ENCODE results near the gene SVBP. TPM values are rescaled to one million over a fixed set of nuclear protein-coding genes. Genes with fewer than 3 reads are reported as not detected.

Gene SVBP
- total and polyA plus RNA-seq, 4 donors: 3.4 to 21.8 (median 15.0) TPM

DNA sequence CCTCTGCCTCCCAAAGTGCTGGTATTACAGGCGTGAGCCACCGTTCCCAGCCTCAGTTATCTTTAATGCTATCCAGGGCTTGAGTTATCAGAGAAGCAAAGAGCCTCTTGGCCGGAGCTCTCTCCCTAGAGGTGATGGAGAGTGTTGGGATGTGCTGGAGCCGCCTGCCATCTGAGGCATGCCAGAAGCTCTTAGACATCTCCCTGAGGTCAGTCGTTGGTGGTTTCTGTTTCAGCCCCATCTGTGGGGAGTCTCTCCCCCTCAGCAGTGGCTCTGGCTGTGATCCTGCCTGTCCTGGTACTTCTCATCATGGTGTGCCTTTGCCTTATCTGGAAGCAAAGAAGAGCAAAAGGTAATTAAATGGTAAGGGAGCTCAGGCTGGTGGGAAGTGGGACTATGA, 17.6 kb upstream of the SVBP start:
- DNase-seq (ENCODE audit: low spot score): no peak
- Histone ChIP-seq H3K9me3 (ENCODE audit: control insufficient read depth in 4 of 4, low read length in 3 of 4) (no peaks in the 10 kb centered on the region), H3K4me1 (ENCODE audit: control insufficient read depth in 4 of 4, insufficient read depth in 4 of 4, low read length in 3 of 4) (no peaks in the 10 kb centered on the region), H3K9ac (ENCODE audit: low read depth in 1 of 2, low read length in 2 of 2) (no peak overlapping the region), H3K27me3 (ENCODE audit: control insufficient read depth in 4 of 4, insufficient read depth in 4 of 4, low read length in 3 of 4) (no peaks in the 10 kb centered on the region), H3K4me3 (ENCODE audit: low read depth in 1 of 3, low read length in 3 of 3) (no peak overlapping the region), H3K36me3 (ENCODE audit: control insufficient read depth in 4 of 4, insufficient read depth in 3 of 4, low read depth in 1 of 4, low read length in 3 of 4) (peaks cover 0 to 17% (median 5%) of the 10 kb centered on the region in 4 donors), H3K27ac (ENCODE audit: low read depth in 1 of 2, low read length in 2 of 2) (no peak overlapping the region)
- no peak for TF ChIP-seq HNF4G (IDR thresholded peaks at IDR 0.05)
- 93% methylated on average over 5 of the region's 5 CpGs for WGBS

DNA sequence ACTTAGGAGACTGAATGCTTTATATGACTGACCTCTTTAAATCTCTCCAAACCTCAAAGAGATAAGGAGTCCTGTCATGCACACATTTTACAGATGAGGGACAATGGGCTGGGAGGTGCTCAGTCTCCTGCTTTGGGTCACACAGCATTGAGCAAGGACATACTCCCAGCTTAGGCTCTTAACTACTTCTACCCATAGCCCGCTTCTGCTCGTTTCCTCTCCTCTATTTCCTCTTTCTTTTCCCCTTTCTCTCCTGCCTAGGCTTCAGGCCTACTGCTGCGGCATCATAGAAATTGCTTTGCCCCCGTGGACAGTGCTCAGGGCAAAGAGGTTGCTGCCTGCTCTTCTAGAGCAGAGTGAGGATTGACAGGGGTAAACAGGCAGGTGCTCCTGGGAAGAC, 16.8 kb upstream of the SVBP start:
- WGBS: 85% methylated on average over 4 of the region's 4 CpGs
- Histone ChIP-seq H3K36me3 (ENCODE audit: control insufficient read depth in 4 of 4, insufficient read depth in 3 of 4, low read depth in 1 of 4, low read length in 3 of 4) (peaks cover 2 to 18% (median 7%) of the 10 kb centered on the region in 4 donors), H3K9ac (ENCODE audit: low read depth in 1 of 2, low read length in 2 of 2) (no peak overlapping the region), H3K27ac (ENCODE audit: low read depth in 1 of 2, low read length in 2 of 2) (no peak overlapping the region), H3K4me3 (ENCODE audit: low read depth in 1 of 3, low read length in 3 of 3) (no peak overlapping the region), H3K27me3 (ENCODE audit: control insufficient read depth in 4 of 4, insufficient read depth in 4 of 4, low read length in 3 of 4) (no peaks in the 10 kb centered on the region), H3K4me1 (ENCODE audit: control insufficient read depth in 4 of 4, insufficient read depth in 4 of 4, low read length in 3 of 4) (no peaks in the 10 kb centered on the region), H3K9me3 (ENCODE audit: control insufficient read depth in 4 of 4, low read length in 3 of 4) (no peaks in the 10 kb centered on the region)
- TF ChIP-seq, protein P1, sequence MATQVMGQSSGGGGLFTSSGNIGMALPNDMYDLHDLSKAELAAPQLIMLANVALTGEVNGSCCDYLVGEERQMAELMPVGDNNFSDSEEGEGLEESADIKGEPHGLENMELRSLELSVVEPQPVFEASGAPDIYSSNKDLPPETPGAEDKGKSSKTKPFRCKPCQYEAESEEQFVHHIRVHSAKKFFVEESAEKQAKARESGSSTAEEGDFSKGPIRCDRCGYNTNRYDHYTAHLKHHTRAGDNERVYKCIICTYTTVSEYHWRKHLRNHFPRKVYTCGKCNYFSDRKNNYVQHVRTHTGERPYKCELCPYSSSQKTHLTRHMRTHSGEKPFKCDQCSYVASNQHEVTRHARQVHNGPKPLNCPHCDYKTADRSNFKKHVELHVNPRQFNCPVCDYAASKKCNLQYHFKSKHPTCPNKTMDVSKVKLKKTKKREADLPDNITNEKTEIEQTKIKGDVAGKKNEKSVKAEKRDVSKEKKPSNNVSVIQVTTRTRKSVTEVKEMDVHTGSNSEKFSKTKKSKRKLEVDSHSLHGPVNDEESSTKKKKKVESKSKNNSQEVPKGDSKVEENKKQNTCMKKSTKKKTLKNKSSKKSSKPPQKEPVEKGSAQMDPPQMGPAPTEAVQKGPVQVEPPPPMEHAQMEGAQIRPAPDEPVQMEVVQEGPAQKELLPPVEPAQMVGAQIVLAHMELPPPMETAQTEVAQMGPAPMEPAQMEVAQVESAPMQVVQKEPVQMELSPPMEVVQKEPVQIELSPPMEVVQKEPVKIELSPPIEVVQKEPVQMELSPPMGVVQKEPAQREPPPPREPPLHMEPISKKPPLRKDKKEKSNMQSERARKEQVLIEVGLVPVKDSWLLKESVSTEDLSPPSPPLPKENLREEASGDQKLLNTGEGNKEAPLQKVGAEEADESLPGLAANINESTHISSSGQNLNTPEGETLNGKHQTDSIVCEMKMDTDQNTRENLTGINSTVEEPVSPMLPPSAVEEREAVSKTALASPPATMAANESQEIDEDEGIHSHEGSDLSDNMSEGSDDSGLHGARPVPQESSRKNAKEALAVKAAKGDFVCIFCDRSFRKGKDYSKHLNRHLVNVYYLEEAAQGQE (IDR thresholded peaks at IDR 0.05): no peak
- TF ChIP-seq FOXA2 (IDR thresholded peaks at IDR 0.05) (no peak), RAD21 (IDR thresholded peaks at IDR 0.05) (no peak), FOXA1 (IDR thresholded peaks at IDR 0.05) (no peak), RXRA (IDR thresholded peaks at IDR 0.05) (no peak), NR2F2 (IDR thresholded peaks at IDR 0.05) (no peak), GABPA (IDR thresholded peaks at IDR 0.05 in 1 of 2, conservative IDR thresholded peaks at IDR 0.05 in 1 of 2) (no peak), JUND (IDR thresholded peaks at IDR 0.05) (no peak), HNF4G (IDR thresholded peaks at IDR 0.05) (no peak), YY1 (IDR thresholded peaks at IDR 0.05) (no peak), HNF4A (conservative IDR thresholded peaks at IDR 0.05) (no peak), TAF1 (conservative IDR thresholded peaks at IDR 0.05) (no peak), SP1 (IDR thresholded peaks at IDR 0.05) (no peak)
- TF ChIP-seq, protein P2, sequence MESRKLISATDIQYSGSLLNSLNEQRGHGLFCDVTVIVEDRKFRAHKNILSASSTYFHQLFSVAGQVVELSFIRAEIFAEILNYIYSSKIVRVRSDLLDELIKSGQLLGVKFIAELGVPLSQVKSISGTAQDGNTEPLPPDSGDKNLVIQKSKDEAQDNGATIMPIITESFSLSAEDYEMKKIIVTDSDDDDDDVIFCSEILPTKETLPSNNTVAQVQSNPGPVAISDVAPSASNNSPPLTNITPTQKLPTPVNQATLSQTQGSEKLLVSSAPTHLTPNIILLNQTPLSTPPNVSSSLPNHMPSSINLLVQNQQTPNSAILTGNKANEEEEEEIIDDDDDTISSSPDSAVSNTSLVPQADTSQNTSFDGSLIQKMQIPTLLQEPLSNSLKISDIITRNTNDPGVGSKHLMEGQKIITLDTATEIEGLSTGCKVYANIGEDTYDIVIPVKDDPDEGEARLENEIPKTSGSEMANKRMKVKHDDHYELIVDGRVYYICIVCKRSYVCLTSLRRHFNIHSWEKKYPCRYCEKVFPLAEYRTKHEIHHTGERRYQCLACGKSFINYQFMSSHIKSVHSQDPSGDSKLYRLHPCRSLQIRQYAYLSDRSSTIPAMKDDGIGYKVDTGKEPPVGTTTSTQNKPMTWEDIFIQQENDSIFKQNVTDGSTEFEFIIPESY (IDR thresholded peaks at IDR 0.05): no peak
- TF ChIP-seq, protein P3, sequence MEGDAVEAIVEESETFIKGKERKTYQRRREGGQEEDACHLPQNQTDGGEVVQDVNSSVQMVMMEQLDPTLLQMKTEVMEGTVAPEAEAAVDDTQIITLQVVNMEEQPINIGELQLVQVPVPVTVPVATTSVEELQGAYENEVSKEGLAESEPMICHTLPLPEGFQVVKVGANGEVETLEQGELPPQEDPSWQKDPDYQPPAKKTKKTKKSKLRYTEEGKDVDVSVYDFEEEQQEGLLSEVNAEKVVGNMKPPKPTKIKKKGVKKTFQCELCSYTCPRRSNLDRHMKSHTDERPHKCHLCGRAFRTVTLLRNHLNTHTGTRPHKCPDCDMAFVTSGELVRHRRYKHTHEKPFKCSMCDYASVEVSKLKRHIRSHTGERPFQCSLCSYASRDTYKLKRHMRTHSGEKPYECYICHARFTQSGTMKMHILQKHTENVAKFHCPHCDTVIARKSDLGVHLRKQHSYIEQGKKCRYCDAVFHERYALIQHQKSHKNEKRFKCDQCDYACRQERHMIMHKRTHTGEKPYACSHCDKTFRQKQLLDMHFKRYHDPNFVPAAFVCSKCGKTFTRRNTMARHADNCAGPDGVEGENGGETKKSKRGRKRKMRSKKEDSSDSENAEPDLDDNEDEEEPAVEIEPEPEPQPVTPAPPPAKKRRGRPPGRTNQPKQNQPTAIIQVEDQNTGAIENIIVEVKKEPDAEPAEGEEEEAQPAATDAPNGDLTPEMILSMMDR (IDR thresholded peaks at IDR 0.05; ENCODE audit: low read depth, low read length, missing input control): no peak
- TF ChIP-seq, protein P4, sequence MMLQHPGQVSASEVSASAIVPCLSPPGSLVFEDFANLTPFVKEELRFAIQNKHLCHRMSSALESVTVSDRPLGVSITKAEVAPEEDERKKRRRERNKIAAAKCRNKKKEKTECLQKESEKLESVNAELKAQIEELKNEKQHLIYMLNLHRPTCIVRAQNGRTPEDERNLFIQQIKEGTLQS (IDR thresholded peaks at IDR 0.05): no peak
- no peak for DNase-seq (ENCODE audit: low spot score)
